ENCODE data around the gene CCDC201. TPM values are rescaled to one million over a fixed set of nuclear protein-coding genes. Genes with fewer than 3 reads are reported as not detected.
"Not testable (repeated sequence)": the region's sequence is repeated elsewhere in the genome, so short reads cannot be mapped to it uniquely, and the experiment has no call there.

The CCDC201 gene
- polyA plus RNA-seq, 4 donors: not detected

DNA sequence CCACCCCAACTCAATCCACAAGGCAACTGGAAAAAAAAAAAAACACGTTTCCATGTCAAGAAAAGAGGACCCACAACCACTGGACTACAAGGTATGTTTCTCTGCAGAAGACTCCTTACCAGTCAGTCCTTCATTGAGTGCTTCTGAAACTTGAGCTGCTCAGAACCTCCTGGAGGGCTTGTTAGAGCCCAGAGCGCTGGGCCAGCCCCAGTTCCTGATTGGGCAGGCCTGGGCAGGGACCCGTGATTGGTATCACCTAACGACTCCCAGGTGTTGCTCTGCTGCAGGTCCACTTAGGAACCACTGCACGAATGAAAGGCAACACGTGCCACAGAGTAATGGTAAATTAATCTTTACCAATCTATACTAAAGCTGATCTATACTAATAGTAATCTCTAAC is 473 bp upstream of the CCDC201 start:
- 51 to 75% (median 59%) methylated on average over 6 of the region's 6 CpGs for WGBS, 3 donors
- H3K9me3 ChIP-seq (ENCODE audit: control insufficient read depth in 2 of 2, insufficient read depth in 1 of 2, low read depth in 1 of 2, low read length in 1 of 2): peaks cover 0 to 6% of the 10 kb centered on the region in 2 donors
- DNase-seq: no peak
- no peaks in the 10 kb centered on the region for H3K27me3 ChIP-seq (ENCODE audit: control insufficient read depth in 3 of 3, insufficient read depth in 3 of 3, low read length in 3 of 3)
- H3K4me1 ChIP-seq (ENCODE audit: control insufficient read depth in 3 of 3, insufficient read depth in 2 of 3, low read depth in 1 of 3, low read length in 2 of 3): no peaks in the 10 kb centered on the region
- no peak for FAIRE-seq
- H3K4me3 ChIP-seq (ENCODE audit: low read depth in 1 of 3, low read length in 3 of 3): no peak overlapping the region
- no peak overlapping the region for H3K27ac ChIP-seq (ENCODE audit: low read depth in 1 of 3, low read length in 2 of 3)
- no peaks in the 10 kb centered on the region for H3K36me3 ChIP-seq (ENCODE audit: control insufficient read depth in 3 of 3, insufficient read depth in 2 of 3, low read depth in 1 of 3, low read length in 3 of 3)

GRCh38 chr7:45872116-45873034 is 507 bp downstream of the CCDC201 start:
- 47 to 65% (median 58%) methylated on average over 10 of the region's 10 CpGs for WGBS, 3 donors
- Histone ChIP-seq H3K36me3 (ENCODE audit: control insufficient read depth in 3 of 3, insufficient read depth in 2 of 3, low read depth in 1 of 3, low read length in 3 of 3) (no peaks in the 10 kb centered on the region), H3K4me1 (ENCODE audit: control insufficient read depth in 3 of 3, insufficient read depth in 2 of 3, low read depth in 1 of 3, low read length in 2 of 3) (no peaks in the 10 kb centered on the region), H3K4me3 (ENCODE audit: low read depth in 1 of 3, low read length in 3 of 3) (no peak overlapping the region), H3K27me3 (ENCODE audit: control insufficient read depth in 3 of 3, insufficient read depth in 3 of 3, low read length in 3 of 3) (no peaks in the 10 kb centered on the region), H3K27ac (ENCODE audit: low read depth in 1 of 3, low read length in 2 of 3) (no peak overlapping the region), H3K9me3 (ENCODE audit: control insufficient read depth in 2 of 2, insufficient read depth in 1 of 2, low read depth in 1 of 2, low read length in 1 of 2) (no peaks in the 10 kb centered on the region)
- FAIRE-seq: no peak
- no peak for DNase-seq

- 64 to 72% (median 70%) methylated on average over 4 of the region's 4 CpGs for WGBS, 3 donors
- no peak for FAIRE-seq
- H3K36me3 ChIP-seq (ENCODE audit: control insufficient read depth in 3 of 3, insufficient read depth in 2 of 3, low read depth in 1 of 3, low read length in 3 of 3): no peaks in the 10 kb centered on the region
Measured at GRCh38 chr7:45869426-45869825, 3.5 kb downstream of the CCDC201 start.

GRCh38 chr7:45867471-45867870 is 5.4 kb downstream of the CCDC201 start:
- peaks cover 0 to 3% (median 0%) of the 10 kb centered on the region in 3 donors for H3K27me3 ChIP-seq (ENCODE audit: control insufficient read depth in 3 of 3, insufficient read depth in 3 of 3, low read length in 3 of 3)
- H3K27ac ChIP-seq (ENCODE audit: low read depth in 1 of 3, low read length in 2 of 3): no peak overlapping the region
- FAIRE-seq (no peak), DNase-seq (no peak)
- no peak overlapping the region for H3K4me3 ChIP-seq (ENCODE audit: low read depth in 1 of 3, low read length in 3 of 3)
- WGBS, 3 donors: 64 to 76% (median 65%) methylated on average over 2 of the region's 2 CpGs
- no peaks in the 10 kb centered on the region for H3K4me1 ChIP-seq (ENCODE audit: control insufficient read depth in 3 of 3, insufficient read depth in 2 of 3, low read depth in 1 of 3, low read length in 2 of 3)
- H3K36me3 ChIP-seq (ENCODE audit: control insufficient read depth in 3 of 3, insufficient read depth in 2 of 3, low read depth in 1 of 3, low read length in 3 of 3): no peaks in the 10 kb centered on the region
- no peaks in the 10 kb centered on the region for H3K9me3 ChIP-seq (ENCODE audit: control insufficient read depth in 2 of 2, insufficient read depth in 1 of 2, low read depth in 1 of 2, low read length in 1 of 2)

More at GRCh38 chr7:45869426-45869825, 3.5 kb downstream of the CCDC201 start:
- H3K4me3 ChIP-seq (ENCODE audit: low read depth in 1 of 3, low read length in 3 of 3): no peak overlapping the region
- H3K27me3 ChIP-seq (ENCODE audit: control insufficient read depth in 3 of 3, insufficient read depth in 3 of 3, low read length in 3 of 3): peaks cover 0 to 3% (median 0%) of the 10 kb centered on the region in 3 donors
- no peak overlapping the region for H3K27ac ChIP-seq (ENCODE audit: low read depth in 1 of 3, low read length in 2 of 3)
- H3K4me1 ChIP-seq (ENCODE audit: control insufficient read depth in 3 of 3, insufficient read depth in 2 of 3, low read depth in 1 of 3, low read length in 2 of 3): no peaks in the 10 kb centered on the region
- no peaks in the 10 kb centered on the region for H3K9me3 ChIP-seq (ENCODE audit: control insufficient read depth in 2 of 2, insufficient read depth in 1 of 2, low read depth in 1 of 2, low read length in 1 of 2)
- no peak for DNase-seq

DNA sequence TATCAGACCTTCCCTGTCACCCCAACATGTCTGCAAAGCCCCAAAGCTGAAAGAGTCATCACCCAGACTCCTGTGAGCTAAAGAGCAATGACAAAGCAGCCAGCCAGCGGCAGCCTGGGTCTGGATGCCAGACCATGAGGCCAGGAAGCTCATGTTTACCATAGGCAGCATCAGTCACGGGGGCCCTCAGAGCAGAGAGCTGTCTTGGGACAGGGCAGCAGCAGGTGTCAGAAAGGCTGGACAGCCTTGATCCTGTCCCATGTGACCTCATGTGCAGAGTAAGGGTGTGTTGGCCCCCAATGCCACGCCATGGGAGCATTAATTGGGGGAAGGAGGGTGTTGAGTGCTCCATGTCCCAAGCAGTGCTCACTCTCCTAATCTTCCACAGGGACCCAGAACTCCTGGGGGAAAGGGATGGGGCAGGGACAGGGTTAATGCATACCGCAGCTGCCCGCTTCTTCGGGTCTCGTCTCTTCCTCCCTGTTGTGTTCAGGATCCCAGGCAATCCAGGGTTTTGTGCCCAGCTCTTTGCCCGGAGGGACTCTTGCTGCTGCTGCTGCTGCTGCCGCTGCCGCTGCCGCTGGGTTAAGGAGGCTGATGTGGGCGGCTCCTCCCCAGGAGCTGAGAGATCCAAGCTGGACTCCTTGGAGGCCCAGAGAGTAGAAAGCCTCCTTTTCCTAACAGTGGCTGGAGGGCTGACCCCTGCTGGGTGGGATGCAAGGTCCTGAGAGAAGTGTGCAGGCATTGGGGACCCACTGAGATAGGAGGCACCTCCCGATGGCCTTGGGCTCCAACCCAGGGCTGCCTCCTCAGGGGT is 7.1 kb downstream of the CCDC201 start:
- Histone ChIP-seq H3K27me3 (ENCODE audit: control insufficient read depth in 3 of 3, insufficient read depth in 3 of 3, low read length in 3 of 3) (peaks cover 0 to 5% (median 0%) of the 10 kb centered on the region in 3 donors), H3K9me3 (ENCODE audit: control insufficient read depth in 2 of 2, insufficient read depth in 1 of 2, low read depth in 1 of 2, low read length in 1 of 2) (no peaks in the 10 kb centered on the region), H3K4me3 (ENCODE audit: low read depth in 1 of 3, low read length in 3 of 3) (no peak overlapping the region), H3K4me1 (ENCODE audit: control insufficient read depth in 3 of 3, insufficient read depth in 2 of 3, low read depth in 1 of 3, low read length in 2 of 3) (no peaks in the 10 kb centered on the region), H3K27ac (ENCODE audit: low read depth in 1 of 3, low read length in 2 of 3) (no peak overlapping the region), H3K36me3 (ENCODE audit: control insufficient read depth in 3 of 3, insufficient read depth in 2 of 3, low read depth in 1 of 3, low read length in 3 of 3) (no peaks in the 10 kb centered on the region)
- 62 to 73% (median 68%) methylated on average over 13 of the region's 13 CpGs for WGBS, 3 donors
- FAIRE-seq (no peak), DNase-seq (no peak)

GRCh38 chr7:45863715-45864114 is 9.2 kb downstream of the CCDC201 start:
- H3K27me3 ChIP-seq (ENCODE audit: control insufficient read depth in 3 of 3, insufficient read depth in 3 of 3, low read length in 3 of 3): peaks cover 0 to 5% (median 0%) of the 10 kb centered on the region in 3 donors
- no peaks in the 10 kb centered on the region for H3K4me1 ChIP-seq (ENCODE audit: control insufficient read depth in 3 of 3, insufficient read depth in 2 of 3, low read depth in 1 of 3, low read length in 2 of 3)
- WGBS, 3 donors: 53 to 69% (median 60%) methylated on average over 9 of the region's 9 CpGs
- no peak for DNase-seq
- no peak overlapping the region for H3K4me3 ChIP-seq (ENCODE audit: low read depth in 1 of 3, low read length in 3 of 3)
- FAIRE-seq: no peak
- no peak overlapping the region for H3K27ac ChIP-seq (ENCODE audit: low read depth in 1 of 3, low read length in 2 of 3)
- H3K9me3 ChIP-seq (ENCODE audit: control insufficient read depth in 2 of 2, insufficient read depth in 1 of 2, low read depth in 1 of 2, low read length in 1 of 2): no peaks in the 10 kb centered on the region
- no peaks in the 10 kb centered on the region for H3K36me3 ChIP-seq (ENCODE audit: control insufficient read depth in 3 of 3, insufficient read depth in 2 of 3, low read depth in 1 of 3, low read length in 3 of 3)

DNA sequence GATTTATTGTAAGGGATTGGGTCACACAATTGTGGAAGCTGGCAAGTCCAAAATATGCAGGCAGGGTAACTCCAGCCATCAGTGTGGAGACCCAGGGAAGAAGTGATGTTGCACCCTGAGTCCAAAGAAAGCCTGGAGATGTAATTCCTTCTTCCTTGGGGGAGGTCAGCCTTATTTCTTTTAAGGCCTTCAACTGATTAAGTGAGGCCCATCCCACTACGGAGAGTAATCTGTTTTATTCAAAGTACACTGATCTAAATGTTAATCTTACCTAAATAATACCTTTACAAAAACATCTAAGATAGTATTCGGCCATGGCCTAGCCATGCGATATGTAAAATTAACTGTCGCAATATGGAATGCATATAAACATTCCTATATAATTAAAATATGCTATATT is 16.0 kb downstream of the CCDC201 start:
- not testable (repeated sequence) for H3K4me3 ChIP-seq (ENCODE audit: low read depth in 1 of 3, low read length in 3 of 3); H3K27me3 ChIP-seq (ENCODE audit: control insufficient read depth in 3 of 3, insufficient read depth in 3 of 3, low read length in 3 of 3); H3K36me3 ChIP-seq (ENCODE audit: control insufficient read depth in 3 of 3, insufficient read depth in 2 of 3, low read depth in 1 of 3, low read length in 3 of 3); H3K27ac ChIP-seq (ENCODE audit: low read depth in 1 of 3, low read length in 2 of 3); H3K4me1 ChIP-seq (ENCODE audit: control insufficient read depth in 3 of 3, insufficient read depth in 2 of 3, low read depth in 1 of 3, low read length in 2 of 3); H3K9me3 ChIP-seq (ENCODE audit: control insufficient read depth in 2 of 2, insufficient read depth in 1 of 2, low read depth in 1 of 2, low read length in 1 of 2); FAIRE-seq; DNase-seq
- WGBS, 3 donors: 90 to 94% (median 93%) methylated on average over 4 of the region's 4 CpGs

- H3K27ac ChIP-seq (ENCODE audit: low read depth in 1 of 3, low read length in 2 of 3); H3K27me3 ChIP-seq (ENCODE audit: control insufficient read depth in 3 of 3, insufficient read depth in 3 of 3, low read length in 3 of 3); H3K4me1 ChIP-seq (ENCODE audit: control insufficient read depth in 3 of 3, insufficient read depth in 2 of 3, low read depth in 1 of 3, low read length in 2 of 3); H3K4me3 ChIP-seq (ENCODE audit: low read depth in 1 of 3, low read length in 3 of 3); H3K36me3 ChIP-seq (ENCODE audit: control insufficient read depth in 3 of 3, insufficient read depth in 2 of 3, low read depth in 1 of 3, low read length in 3 of 3); H3K9me3 ChIP-seq (ENCODE audit: control insufficient read depth in 2 of 2, insufficient read depth in 1 of 2, low read depth in 1 of 2, low read length in 1 of 2); FAIRE-seq; DNase-seq: not testable (repeated sequence)
- 38 to 49% (median 40%) methylated on average over 3 of the region's 3 CpGs for WGBS, 3 donors
Measured at GRCh38 chr7:45855680-45856079, 17.2 kb downstream of the CCDC201 start.
